GM23338 (cell line): ENCODE data around the gene FBXO41. TPM values are rescaled to one million over a fixed set of nuclear protein-coding genes. Genes with fewer than 3 reads are reported as not detected.

Experiments
- ATAC-seq: fragments of 200-7000 bp; cut with Tn5 transposase; 3 replicates; pipeline ENCODE4 v1.9.1; 2020
- DNase-seq: peaks from one replicate; pipeline ENCODE4 v3.0.0-alpha.2; 2015; ENCODE audit warnings: low spot score
- H2AFZ ChIP-seq: fragments of 200-600 bp; sonication (generic); 2 replicates; pipeline ENCODE4 v1.8.0; 2016; ENCODE audit warnings: antibody characterized with exemption, mild to moderate bottlenecking, moderate library complexity
- H3F3A ChIP-seq: fragments of 200-600 bp; sonication (generic); replicated peaks from 2 replicates; pipeline ENCODE4 v1.8.0; 2017; ENCODE audit warnings: antibody characterized with exemption, mixed run types, low read depth
- H3K27ac ChIP-seq: fragments of 200-600 bp; sonication (generic); 2 replicates; pipeline ENCODE4 v1.6.1; 2016; ENCODE audit warnings: low read depth
- H3K27me3 ChIP-seq: fragments of 200-600 bp; sonication (generic); 2 replicates; pipeline ENCODE4 v1.8.0; 2016; ENCODE audit warnings: mild to moderate bottlenecking, mixed run types, moderate library complexity; ENCODE audit not compliant: insufficient read depth
- H3K36me3 ChIP-seq: fragments of 200-600 bp; sonication (generic); 2 replicates; pipeline ENCODE4 v1.8.0; 2016; ENCODE audit warnings: mild to moderate bottlenecking; ENCODE audit not compliant: insufficient read depth
- H3K4me1 ChIP-seq: fragments of 200-600 bp; sonication (generic); 2 replicates; pipeline ENCODE4 v1.8.0; 2016; ENCODE audit warnings: mild to moderate bottlenecking, moderate library complexity; ENCODE audit not compliant: insufficient read depth
- H3K4me2 ChIP-seq: fragments of 200-600 bp; sonication (generic); 2 replicates; pipeline ENCODE4 v1.7.1; 2017; ENCODE audit warnings: mixed run types
- H3K4me3 ChIP-seq: fragments of 200-600 bp; sonication (generic); 2 replicates; pipeline ENCODE4 v1.6.1; 2016; ENCODE audit warnings: mixed run types
- H3K79me2 ChIP-seq: fragments of 200-600 bp; sonication (generic); replicated peaks from 2 replicates; pipeline ENCODE4 v1.8.0; 2017; ENCODE audit warnings: mild to moderate bottlenecking; ENCODE audit not compliant: insufficient read depth
- H3K9me2 ChIP-seq: fragments of 200-600 bp; sonication (generic); 2 replicates; pipeline ENCODE4 v1.8.0; 2017; ENCODE audit not compliant: insufficient read depth
- H4K20me1 ChIP-seq: fragments of 200-600 bp; sonication (generic); replicated peaks from 2 replicates; pipeline ENCODE4 v1.8.0; 2017; ENCODE audit warnings: mild to moderate bottlenecking; ENCODE audit not compliant: insufficient read depth
- H3K27ac Mint-ChIP-seq: 2 replicates; pipeline ENCODE4 v1.8.0; 2020; ENCODE audit warnings: inconsistent platforms, mild to moderate bottlenecking, moderate library complexity, mixed read lengths
- H3K27me3 Mint-ChIP-seq: 3 replicates; pipeline ENCODE4 v1.8.0; 2022; ENCODE audit warnings: low read depth, mild to moderate bottlenecking, moderate library complexity, mixed read lengths, inconsistent platforms; ENCODE audit not compliant: insufficient read depth, poor library complexity
- H3K36me3 Mint-ChIP-seq: 3 replicates; pipeline ENCODE4 v1.8.0; 2021; ENCODE audit warnings: low read depth, mild to moderate bottlenecking, inconsistent platforms, moderate library complexity, mixed read lengths
- H3K4me1 Mint-ChIP-seq: 3 replicates; pipeline ENCODE4 v1.8.0; 2020; ENCODE audit warnings: mild to moderate bottlenecking, inconsistent platforms, mixed read lengths
- H3K4me3 Mint-ChIP-seq: 3 replicates; pipeline ENCODE4 v1.8.0; 2021; ENCODE audit warnings: moderate library complexity, mild to moderate bottlenecking, inconsistent platforms, mixed read lengths
- H3K9me3 Mint-ChIP-seq: 3 replicates; pipeline ENCODE4 v1.8.0; 2020; ENCODE audit warnings: moderate library complexity, mild to moderate bottlenecking, inconsistent platforms, mixed read lengths
- CREB1 ChIP-seq: fragments of 250-450 bp; sonication (Bioruptor Pico); IDR thresholded peaks from 2 replicates; pipeline ENCODE4 v1.5.0; 2020; ENCODE audit warnings: low read depth, mild to moderate bottlenecking, moderate library complexity
- JUNB ChIP-seq: IDR thresholded peaks from one replicate; pipeline ENCODE4 v1.6.1; 2016; ENCODE audit warnings: antibody characterized with exemption; ENCODE audit not compliant: unreplicated experiment
- NANOG ChIP-seq: IDR thresholded peaks from 2 replicates; pipeline ENCODE4 v1.6.1; 2016; ENCODE audit warnings: antibody characterized with exemption, borderline replicate concordance
- POLR2AphosphoS5 ChIP-seq: IDR thresholded peaks from 2 replicates; pipeline ENCODE4 v1.6.1; 2016; ENCODE audit warnings: antibody characterized with exemption, low read depth
- STAT1 ChIP-seq: IDR thresholded peaks from one replicate; pipeline ENCODE4 v1.6.1; 2016; ENCODE audit warnings: antibody characterized with exemption; ENCODE audit not compliant: unreplicated experiment
- ZNF114 ChIP-seq: fragments of 250-450 bp; sonication (Bioruptor Pico); IDR thresholded peaks from 2 replicates; pipeline ENCODE4 v1.5.0; 2020; ENCODE audit warnings: mild to moderate bottlenecking, moderate library complexity
- ZNF331 ChIP-seq: fragments of 250-450 bp; sonication (Bioruptor Pico); IDR thresholded peaks from 2 replicates; pipeline ENCODE4 v1.5.0; 2020; ENCODE audit warnings: low read depth, mild to moderate bottlenecking, moderate library complexity
- polyA plus RNA-seq: library from polyadenylated mRNA; unstranded; fragments of >200 nt; fragmentation: Nextera tagmentation; extraction: Ambion mirVana; gene quantifications from 2 replicates; pipeline ENCODE4 v1.2.1, GENCODE V29; 2016
- total RNA-seq: library from RNA; depleted of rRNA; stranded (reverse); fragments of >200 nt; shearing (Covaris generic); gene quantifications from 2 replicates; pipeline ENCODE4 v1.2.3, GENCODE V29; 2014
- TF ChIP-seq, protein P1 (sequence below), 2 experiments: fragments of 200-600 bp in 1 of 2; sonication (generic) in 1 of 2; conservative IDR thresholded peaks; 2 replicates each; pipeline versions ENCODE4 v1.5.1 to v1.6.1; 2016 to 2017; ENCODE audit warnings: antibody characterized with exemption in 2 of 2, low read depth in 2 of 2, mild to moderate bottlenecking in 2 of 2, moderate library complexity in 1 of 2
- TF ChIP-seq, protein P2 (sequence below): IDR thresholded peaks from 2 replicates; pipeline ENCODE4 v1.6.1; 2016; ENCODE audit warnings: antibody characterized with exemption
- TF ChIP-seq, protein P3 (sequence below): fragments of 250-450 bp; sonication (Bioruptor Pico); IDR thresholded peaks from 2 replicates; pipeline ENCODE4 v1.5.0; 2020; ENCODE audit warnings: mild to moderate bottlenecking, moderate library complexity

FBXO41 gene
- total and polyA plus RNA-seq, 2 experiments from 2014 or later: 3.5 to 13.8 TPM

DNA sequence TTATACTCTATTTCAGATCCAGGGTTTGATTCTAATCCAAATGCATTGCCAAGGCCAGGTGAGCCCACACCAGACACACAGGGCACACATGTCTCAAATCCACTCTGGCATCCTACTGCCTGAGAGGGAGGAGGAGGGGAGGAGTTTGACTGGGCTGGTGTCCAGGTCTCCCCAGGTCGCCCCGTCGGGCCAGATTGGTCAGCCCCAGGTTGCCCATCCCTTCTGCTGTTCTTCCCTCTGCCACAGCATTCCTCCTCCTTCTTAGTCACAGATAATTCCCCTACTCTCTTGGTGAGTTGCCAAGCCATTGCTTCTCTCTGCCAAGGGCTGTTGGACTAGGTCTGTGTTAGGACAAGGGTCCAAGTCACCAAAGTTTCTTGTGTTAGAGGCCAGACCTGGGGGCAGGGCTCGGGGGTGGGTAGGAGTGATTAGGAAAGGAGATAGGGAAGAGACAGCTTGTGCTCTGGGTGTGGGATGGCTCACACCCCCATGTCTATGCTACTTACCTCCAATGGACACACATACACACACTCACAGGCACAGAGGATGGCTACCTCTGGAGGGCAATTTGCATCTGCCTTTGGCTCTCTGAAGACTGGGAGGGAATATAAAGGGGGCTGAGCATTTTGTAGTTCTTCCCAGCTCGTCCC, 11.6 kb upstream of the FBXO41 start:
- H3F3A ChIP-seq: peaks cover 4% of the 10 kb centered on the region
- ATAC-seq: no peak
- H4K20me1 ChIP-seq: peaks cover 1% of the 10 kb centered on the region
- H3K4me1 Mint-ChIP-seq: peaks cover 14% of the 10 kb centered on the region
- no peak overlapping the region for H3K4me3 ChIP-seq
- no peak overlapping the region for H3K4me2 ChIP-seq
- TF ChIP-seq, protein P1, sequence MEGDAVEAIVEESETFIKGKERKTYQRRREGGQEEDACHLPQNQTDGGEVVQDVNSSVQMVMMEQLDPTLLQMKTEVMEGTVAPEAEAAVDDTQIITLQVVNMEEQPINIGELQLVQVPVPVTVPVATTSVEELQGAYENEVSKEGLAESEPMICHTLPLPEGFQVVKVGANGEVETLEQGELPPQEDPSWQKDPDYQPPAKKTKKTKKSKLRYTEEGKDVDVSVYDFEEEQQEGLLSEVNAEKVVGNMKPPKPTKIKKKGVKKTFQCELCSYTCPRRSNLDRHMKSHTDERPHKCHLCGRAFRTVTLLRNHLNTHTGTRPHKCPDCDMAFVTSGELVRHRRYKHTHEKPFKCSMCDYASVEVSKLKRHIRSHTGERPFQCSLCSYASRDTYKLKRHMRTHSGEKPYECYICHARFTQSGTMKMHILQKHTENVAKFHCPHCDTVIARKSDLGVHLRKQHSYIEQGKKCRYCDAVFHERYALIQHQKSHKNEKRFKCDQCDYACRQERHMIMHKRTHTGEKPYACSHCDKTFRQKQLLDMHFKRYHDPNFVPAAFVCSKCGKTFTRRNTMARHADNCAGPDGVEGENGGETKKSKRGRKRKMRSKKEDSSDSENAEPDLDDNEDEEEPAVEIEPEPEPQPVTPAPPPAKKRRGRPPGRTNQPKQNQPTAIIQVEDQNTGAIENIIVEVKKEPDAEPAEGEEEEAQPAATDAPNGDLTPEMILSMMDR (conservative IDR thresholded peaks at IDR 0.05; ENCODE audit: low read depth in 2 of 2): no peak
- no peak for TF ChIP-seq ZNF114 (CRISPR knock-in tag)
- TF ChIP-seq JUNB: no peak
- no peak overlapping the region for H2AFZ ChIP-seq
- H3K36me3 Mint-ChIP-seq: no peaks in the 10 kb centered on the region
- no peaks in the 10 kb centered on the region for H3K9me2 ChIP-seq
- H3K27me3 ChIP-seq: peaks cover 69% of the 10 kb centered on the region
- no peaks in the 10 kb centered on the region for H3K9me3 Mint-ChIP-seq
- DNase-seq: no peak
- H3K79me2 ChIP-seq: no peaks in the 10 kb centered on the region
- peaks cover 49% of the 10 kb centered on the region for H3K27me3 Mint-ChIP-seq
- H3K4me3 Mint-ChIP-seq: no peak overlapping the region
- H3K4me1 ChIP-seq: peaks cover 7% of the 10 kb centered on the region; the same call in 1 of the 2 replicates
- no peak overlapping the region for H3K27ac ChIP-seq
- no peak overlapping the region for H3K27ac Mint-ChIP-seq
- H3K36me3 ChIP-seq: no peaks in the 10 kb centered on the region

DNA sequence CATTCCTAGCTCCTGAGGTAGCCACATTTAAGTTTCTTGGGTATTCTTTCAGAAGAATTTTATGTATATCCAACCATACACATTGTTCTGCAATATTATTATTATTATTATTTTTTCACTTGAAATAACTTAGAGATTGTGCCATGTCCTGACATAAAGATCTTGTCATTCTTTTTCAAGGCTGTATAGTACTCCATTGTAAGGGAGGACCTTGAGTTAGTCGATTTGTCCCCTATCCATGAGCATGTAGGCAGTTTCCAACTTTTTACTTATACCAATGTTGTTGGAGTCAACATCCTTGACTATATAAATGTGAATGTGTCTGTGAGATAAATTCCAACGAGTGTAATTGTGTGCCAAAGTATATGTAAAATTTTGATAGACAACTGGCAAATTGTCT, 10.0 kb upstream of the FBXO41 start:
- Histone ChIP-seq H3K4me3 (peak overlapping the region; percentile 67; the same call in 1 of the 2 replicates), H3K4me1 (peaks cover 12% of the 10 kb centered on the region; the same call in 1 of the 2 replicates), H2AFZ (no peak overlapping the region), H3K79me2 (no peaks in the 10 kb centered on the region), H3K27ac (no peak overlapping the region), H3F3A (peaks cover 9% of the 10 kb centered on the region), H3K36me3 (no peaks in the 10 kb centered on the region), H3K9me2 (no peaks in the 10 kb centered on the region), H4K20me1 (peaks cover 5% of the 10 kb centered on the region), H3K27me3 (peaks cover 85% of the 10 kb centered on the region), H3K4me2 (peak overlapping the region; percentile 89; the same call in 1 of the 2 replicates)
- H3K27ac Mint-ChIP-seq: no peak overlapping the region
- DNase-seq (no peak), ATAC-seq (no peak)
- H3K4me3 Mint-ChIP-seq: peak overlapping the region; percentile 72; the same call in 1 of the 3 replicates
- H3K4me1 Mint-ChIP-seq: peaks cover 19% of the 10 kb centered on the region
- no peaks in the 10 kb centered on the region for H3K9me3 Mint-ChIP-seq
- H3K27me3 Mint-ChIP-seq: peaks cover 61% of the 10 kb centered on the region
- no peaks in the 10 kb centered on the region for H3K36me3 Mint-ChIP-seq
- TF ChIP-seq, protein P2, sequence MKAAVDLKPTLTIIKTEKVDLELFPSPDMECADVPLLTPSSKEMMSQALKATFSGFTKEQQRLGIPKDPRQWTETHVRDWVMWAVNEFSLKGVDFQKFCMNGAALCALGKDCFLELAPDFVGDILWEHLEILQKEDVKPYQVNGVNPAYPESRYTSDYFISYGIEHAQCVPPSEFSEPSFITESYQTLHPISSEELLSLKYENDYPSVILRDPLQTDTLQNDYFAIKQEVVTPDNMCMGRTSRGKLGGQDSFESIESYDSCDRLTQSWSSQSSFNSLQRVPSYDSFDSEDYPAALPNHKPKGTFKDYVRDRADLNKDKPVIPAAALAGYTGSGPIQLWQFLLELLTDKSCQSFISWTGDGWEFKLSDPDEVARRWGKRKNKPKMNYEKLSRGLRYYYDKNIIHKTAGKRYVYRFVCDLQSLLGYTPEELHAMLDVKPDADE: no peak
- TF ChIP-seq JUNB: no peak
- TF ChIP-seq CREB1 (CRISPR knock-in tag): no peak
- no peak for TF ChIP-seq ZNF331 (CRISPR knock-in tag)
- no peak for TF ChIP-seq STAT1
- TF ChIP-seq, protein P3, sequence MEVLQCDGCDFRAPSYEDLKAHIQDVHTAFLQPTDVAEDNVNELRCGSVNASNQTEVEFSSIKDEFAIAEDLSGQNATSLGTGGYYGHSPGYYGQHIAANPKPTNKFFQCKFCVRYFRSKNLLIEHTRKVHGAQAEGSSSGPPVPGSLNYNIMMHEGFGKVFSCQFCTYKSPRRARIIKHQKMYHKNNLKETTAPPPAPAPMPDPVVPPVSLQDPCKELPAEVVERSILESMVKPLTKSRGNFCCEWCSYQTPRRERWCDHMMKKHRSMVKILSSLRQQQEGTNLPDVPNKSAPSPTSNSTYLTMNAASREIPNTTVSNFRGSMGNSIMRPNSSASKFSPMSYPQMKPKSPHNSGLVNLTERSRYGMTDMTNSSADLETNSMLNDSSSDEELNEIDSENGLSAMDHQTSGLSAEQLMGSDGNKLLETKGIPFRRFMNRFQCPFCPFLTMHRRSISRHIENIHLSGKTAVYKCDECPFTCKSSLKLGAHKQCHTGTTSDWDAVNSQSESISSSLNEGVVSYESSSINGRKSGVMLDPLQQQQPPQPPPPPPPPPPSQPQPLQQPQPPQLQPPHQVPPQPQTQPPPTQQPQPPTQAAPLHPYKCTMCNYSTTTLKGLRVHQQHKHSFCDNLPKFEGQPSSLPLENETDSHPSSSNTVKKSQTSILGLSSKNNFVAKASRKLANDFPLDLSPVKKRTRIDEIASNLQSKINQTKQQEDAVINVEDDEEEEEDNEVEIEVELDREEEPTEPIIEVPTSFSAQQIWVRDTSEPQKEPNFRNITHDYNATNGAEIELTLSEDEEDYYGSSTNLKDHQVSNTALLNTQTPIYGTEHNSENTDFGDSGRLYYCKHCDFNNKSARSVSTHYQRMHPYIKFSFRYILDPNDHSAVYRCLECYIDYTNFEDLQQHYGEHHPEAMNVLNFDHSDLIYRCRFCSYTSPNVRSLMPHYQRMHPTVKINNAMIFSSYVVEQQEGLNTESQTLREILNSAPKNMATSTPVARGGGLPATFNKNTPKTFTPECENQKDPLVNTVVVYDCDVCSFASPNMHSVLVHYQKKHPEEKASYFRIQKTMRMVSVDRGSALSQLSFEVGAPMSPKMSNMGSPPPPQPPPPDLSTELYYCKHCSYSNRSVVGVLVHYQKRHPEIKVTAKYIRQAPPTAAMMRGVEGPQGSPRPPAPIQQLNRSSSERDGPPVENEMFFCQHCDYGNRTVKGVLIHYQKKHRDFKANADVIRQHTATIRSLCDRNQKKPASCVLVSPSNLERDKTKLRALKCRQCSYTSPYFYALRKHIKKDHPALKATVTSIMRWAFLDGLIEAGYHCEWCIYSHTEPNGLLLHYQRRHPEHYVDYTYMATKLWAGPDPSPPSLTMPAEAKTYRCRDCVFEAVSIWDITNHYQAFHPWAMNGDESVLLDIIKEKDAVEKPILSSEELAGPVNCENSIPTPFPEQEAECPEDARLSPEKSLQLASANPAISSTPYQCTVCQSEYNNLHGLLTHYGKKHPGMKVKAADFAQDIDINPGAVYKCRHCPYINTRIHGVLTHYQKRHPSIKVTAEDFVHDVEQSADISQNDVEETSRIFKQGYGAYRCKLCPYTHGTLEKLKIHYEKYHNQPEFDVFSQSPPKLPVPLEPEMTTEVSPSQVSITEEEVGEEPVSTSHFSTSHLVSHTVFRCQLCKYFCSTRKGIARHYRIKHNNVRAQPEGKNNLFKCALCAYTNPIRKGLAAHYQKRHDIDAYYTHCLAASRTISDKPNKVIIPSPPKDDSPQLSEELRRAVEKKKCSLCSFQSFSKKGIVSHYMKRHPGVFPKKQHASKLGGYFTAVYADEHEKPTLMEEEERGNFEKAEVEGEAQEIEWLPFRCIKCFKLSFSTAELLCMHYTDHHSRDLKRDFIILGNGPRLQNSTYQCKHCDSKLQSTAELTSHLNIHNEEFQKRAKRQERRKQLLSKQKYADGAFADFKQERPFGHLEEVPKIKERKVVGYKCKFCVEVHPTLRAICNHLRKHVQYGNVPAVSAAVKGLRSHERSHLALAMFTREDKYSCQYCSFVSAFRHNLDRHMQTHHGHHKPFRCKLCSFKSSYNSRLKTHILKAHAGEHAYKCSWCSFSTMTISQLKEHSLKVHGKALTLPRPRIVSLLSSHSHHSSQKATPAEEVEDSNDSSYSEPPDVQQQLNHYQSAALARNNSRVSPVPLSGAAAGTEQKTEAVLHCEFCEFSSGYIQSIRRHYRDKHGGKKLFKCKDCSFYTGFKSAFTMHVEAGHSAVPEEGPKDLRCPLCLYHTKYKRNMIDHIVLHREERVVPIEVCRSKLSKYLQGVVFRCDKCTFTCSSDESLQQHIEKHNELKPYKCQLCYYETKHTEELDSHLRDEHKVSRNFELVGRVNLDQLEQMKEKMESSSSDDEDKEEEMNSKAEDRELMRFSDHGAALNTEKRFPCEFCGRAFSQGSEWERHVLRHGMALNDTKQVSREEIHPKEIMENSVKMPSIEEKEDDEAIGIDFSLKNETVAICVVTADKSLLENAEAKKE (CRISPR knock-in tag): no peak
- TF ChIP-seq NANOG: no peak
- TF ChIP-seq, protein P1 (conservative IDR thresholded peaks at IDR 0.05; ENCODE audit: low read depth in 2 of 2): no peak
- TF ChIP-seq POLR2AphosphoS5: no peak
